Type B pancreatic cell (in vitro differentiated cells): ENCODE data around the gene DALRD3. TPM values are rescaled to one million over a fixed set of nuclear protein-coding genes. Genes with fewer than 3 reads are reported as not detected.
A peak's percentile ranks its signal among the peaks of the same experiment; 100 is the strongest.

ENCODE experiments used
- DNase-seq: peaks from one replicate; pipeline ENCODE4 v3.0.0; 2021; ENCODE audit warnings: mixed read lengths; ENCODE audit not compliant: unreplicated experiment; ENCODE audit errors: extremely low spot score
- H3K27ac Mint-ChIP-seq: 2 replicates; pipeline ENCODE4 v1.8.0; 2021; ENCODE audit warnings: mild to moderate bottlenecking, mixed read lengths
- H3K27me3 Mint-ChIP-seq: 2 replicates; pipeline ENCODE4 v1.8.0; 2021; ENCODE audit warnings: mixed read lengths
- H3K36me3 Mint-ChIP-seq: 2 replicates; pipeline ENCODE4 v1.8.0; 2021; ENCODE audit warnings: mixed read lengths
- H3K4me1 Mint-ChIP-seq: one replicate; pipeline ENCODE4 v1.8.0; 2021; ENCODE audit warnings: mixed read lengths; ENCODE audit not compliant: unreplicated experiment
- H3K4me3 Mint-ChIP-seq: 2 replicates; pipeline ENCODE4 v1.8.0; 2021; ENCODE audit warnings: mild to moderate bottlenecking, mixed read lengths
- H3K9me3 Mint-ChIP-seq: 2 replicates; pipeline ENCODE4 v1.8.0; 2021; ENCODE audit warnings: mixed read lengths
- CTCF ChIP-seq: fragments of 200-600 bp; sonication (generic); conservative IDR thresholded peaks from 2 replicates; pipeline ENCODE4 v1.5.0; 2021; ENCODE audit warnings: antibody characterized with exemption, mild to moderate bottlenecking
- total RNA-seq: library from RNA; stranded (reverse); gene quantifications from 2 replicates; pipeline ENCODE4 v1.2.1, GENCODE V29; 2021; ENCODE audit warnings: low replicate concordance

DALRD3 gene
- total RNA-seq, 1 donor from 2014 or later: 36.0 TPM

- no peak for DNase-seq
- Mint-ChIP-seq H3K36me3 (no peaks in the 10 kb centered on the region), H3K9me3 (no peaks in the 10 kb centered on the region), H3K27me3 (no peaks in the 10 kb centered on the region), H3K4me3 (no peak overlapping the region), H3K4me1 (peaks cover 6% of the 10 kb centered on the region), H3K27ac (peak overlapping the region; percentile 83)
- TF ChIP-seq CTCF: no peak
These were observed 19.1 kb downstream of the DALRD3 start for GRCh38 chr3:48999085-48999858.

- H3K4me1 Mint-ChIP-seq: peaks cover 6% of the 10 kb centered on the region
- TF ChIP-seq CTCF: no peak
- H3K4me3 Mint-ChIP-seq: no peak overlapping the region
- no peaks in the 10 kb centered on the region for H3K27me3 Mint-ChIP-seq
- DNase-seq: no peak
- no peak overlapping the region for H3K27ac Mint-ChIP-seq
- H3K9me3 Mint-ChIP-seq: no peaks in the 10 kb centered on the region
- H3K36me3 Mint-ChIP-seq: no peaks in the 10 kb centered on the region
These were observed 20.4 kb downstream of the DALRD3 start for GRCh38 chr3:48997714-48998637.

- no peak for DNase-seq
- H3K27ac Mint-ChIP-seq: no peak overlapping the region
- no peaks in the 10 kb centered on the region for H3K9me3 Mint-ChIP-seq
- no peaks in the 10 kb centered on the region for H3K36me3 Mint-ChIP-seq
- H3K4me3 Mint-ChIP-seq: no peak overlapping the region
- peaks cover 6% of the 10 kb centered on the region for H3K4me1 Mint-ChIP-seq
- H3K27me3 Mint-ChIP-seq: no peaks in the 10 kb centered on the region
- no peak for TF ChIP-seq CTCF
These were observed 21.2 kb downstream of the DALRD3 start for GRCh38 chr3:48997102-48997635.

GRCh38 chr3:48996640-48997039 is 21.7 kb downstream of the DALRD3 start:
- TF ChIP-seq CTCF: no peak
- DNase-seq: no peak

GRCh38 chr3:48993834-48994233 is 24.5 kb downstream of the DALRD3 start:
- no peak for TF ChIP-seq CTCF
- H3K4me3 Mint-ChIP-seq: no peak overlapping the region
- no peaks in the 10 kb centered on the region for H3K27me3 Mint-ChIP-seq
- no peak for DNase-seq
- no peaks in the 10 kb centered on the region for H3K36me3 Mint-ChIP-seq
- peaks cover 24% of the 10 kb centered on the region for H3K4me1 Mint-ChIP-seq
- H3K27ac Mint-ChIP-seq: no peak overlapping the region
- H3K9me3 Mint-ChIP-seq: no peaks in the 10 kb centered on the region

More at GRCh38 chr3:48996640-48997039, 21.7 kb downstream of the DALRD3 start:
- Mint-ChIP-seq H3K4me1 (peaks cover 10% of the 10 kb centered on the region), H3K27ac (no peak overlapping the region), H3K4me3 (no peak overlapping the region), H3K9me3 (no peaks in the 10 kb centered on the region), H3K36me3 (no peaks in the 10 kb centered on the region), H3K27me3 (no peaks in the 10 kb centered on the region)
